ENCODE data around the gene KDM4D. TPM values are rescaled to one million over a fixed set of nuclear protein-coding genes. Genes with fewer than 3 reads are reported as not detected.

The KDM4D gene
- total RNA-seq, 1 donor from 2014 or later: 3.2 TPM

DNA sequence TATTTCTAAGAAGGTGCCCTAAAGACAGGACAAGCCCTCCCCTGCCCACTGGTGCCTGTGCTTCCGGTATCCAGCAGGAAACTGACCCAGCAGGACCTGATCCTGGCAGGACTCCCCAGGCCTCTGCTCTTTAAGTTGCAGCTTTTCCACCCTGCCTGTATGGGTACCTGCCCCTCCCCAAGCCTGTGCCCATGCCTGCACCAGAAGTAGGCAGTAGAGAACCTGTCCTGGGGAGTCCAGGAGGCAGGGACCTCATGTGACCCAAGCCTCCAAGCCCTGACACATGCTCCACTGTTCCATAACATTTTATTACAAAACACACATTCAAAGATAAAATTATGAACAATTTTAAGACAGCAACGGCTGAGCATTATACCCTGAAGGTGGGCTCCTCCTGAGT is 14.3 kb upstream of the KDM4D start:
- no peaks in the 10 kb centered on the region for H3K36me3 Mint-ChIP-seq (ENCODE audit: low read depth)
- DNase-seq (ENCODE audit: low read depth, low spot score): no peak
- H3K27ac Mint-ChIP-seq (ENCODE audit: unreplicated experiment): no peak overlapping the region
- H3K9me3 Mint-ChIP-seq: no peaks in the 10 kb centered on the region
- H3K4me1 Mint-ChIP-seq: no peaks in the 10 kb centered on the region
- no peaks in the 10 kb centered on the region for H3K27me3 Mint-ChIP-seq (ENCODE audit: low read depth)
- TF ChIP-seq, protein P1, sequence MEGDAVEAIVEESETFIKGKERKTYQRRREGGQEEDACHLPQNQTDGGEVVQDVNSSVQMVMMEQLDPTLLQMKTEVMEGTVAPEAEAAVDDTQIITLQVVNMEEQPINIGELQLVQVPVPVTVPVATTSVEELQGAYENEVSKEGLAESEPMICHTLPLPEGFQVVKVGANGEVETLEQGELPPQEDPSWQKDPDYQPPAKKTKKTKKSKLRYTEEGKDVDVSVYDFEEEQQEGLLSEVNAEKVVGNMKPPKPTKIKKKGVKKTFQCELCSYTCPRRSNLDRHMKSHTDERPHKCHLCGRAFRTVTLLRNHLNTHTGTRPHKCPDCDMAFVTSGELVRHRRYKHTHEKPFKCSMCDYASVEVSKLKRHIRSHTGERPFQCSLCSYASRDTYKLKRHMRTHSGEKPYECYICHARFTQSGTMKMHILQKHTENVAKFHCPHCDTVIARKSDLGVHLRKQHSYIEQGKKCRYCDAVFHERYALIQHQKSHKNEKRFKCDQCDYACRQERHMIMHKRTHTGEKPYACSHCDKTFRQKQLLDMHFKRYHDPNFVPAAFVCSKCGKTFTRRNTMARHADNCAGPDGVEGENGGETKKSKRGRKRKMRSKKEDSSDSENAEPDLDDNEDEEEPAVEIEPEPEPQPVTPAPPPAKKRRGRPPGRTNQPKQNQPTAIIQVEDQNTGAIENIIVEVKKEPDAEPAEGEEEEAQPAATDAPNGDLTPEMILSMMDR (conservative IDR thresholded peaks at IDR 0.05): no peak
- no peak overlapping the region for H3K4me3 Mint-ChIP-seq

DNA sequence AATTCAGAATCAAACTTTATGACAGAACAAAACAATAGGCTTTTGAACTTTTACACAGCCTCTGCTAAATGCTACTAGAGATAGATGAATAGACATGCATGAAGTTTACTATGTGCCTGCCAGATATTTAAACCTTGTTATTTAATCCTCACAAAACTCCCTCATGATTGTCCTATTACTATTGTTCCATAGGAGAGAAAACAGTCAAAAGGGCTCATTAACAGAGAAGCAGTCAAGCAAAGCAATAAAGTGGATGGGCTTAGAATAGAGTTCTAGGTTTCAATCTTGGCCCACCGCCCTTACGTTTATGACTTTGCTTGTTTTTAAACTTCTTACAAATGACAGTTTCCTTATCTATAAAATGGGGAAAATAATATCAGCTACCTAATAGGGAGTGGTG is 13.0 kb upstream of the KDM4D start:
- no peak for DNase-seq (ENCODE audit: low read depth, low spot score)
- Mint-ChIP-seq H3K4me3 (no peak overlapping the region), H3K9me3 (no peaks in the 10 kb centered on the region), H3K4me1 (no peaks in the 10 kb centered on the region), H3K36me3 (ENCODE audit: low read depth) (peaks cover 3% of the 10 kb centered on the region), H3K27me3 (ENCODE audit: low read depth) (no peaks in the 10 kb centered on the region), H3K27ac (ENCODE audit: unreplicated experiment) (no peak overlapping the region)
- TF ChIP-seq, protein P1 (conservative IDR thresholded peaks at IDR 0.05): no peak

DNA sequence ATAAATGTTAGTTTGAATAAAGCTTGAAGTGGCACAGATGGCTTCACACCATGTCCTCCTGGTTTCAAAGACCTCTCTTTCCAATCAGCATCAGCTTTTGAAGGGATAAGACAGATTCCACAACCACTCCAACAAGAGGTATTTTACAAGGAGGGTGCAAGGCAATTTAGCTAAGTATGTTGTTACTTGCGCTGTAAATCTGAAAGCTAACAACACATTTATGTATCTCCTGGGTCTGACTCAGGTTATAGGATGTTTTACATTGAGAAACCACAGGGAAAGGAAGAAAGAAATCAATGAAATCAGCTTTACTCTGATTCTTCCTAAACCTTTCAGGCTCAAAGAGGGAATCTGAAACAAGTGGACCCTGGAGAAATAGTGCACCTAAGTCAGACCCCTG is 12.3 kb upstream of the KDM4D start:
- peaks cover 6% of the 10 kb centered on the region for H3K36me3 Mint-ChIP-seq (ENCODE audit: low read depth)

DNA sequence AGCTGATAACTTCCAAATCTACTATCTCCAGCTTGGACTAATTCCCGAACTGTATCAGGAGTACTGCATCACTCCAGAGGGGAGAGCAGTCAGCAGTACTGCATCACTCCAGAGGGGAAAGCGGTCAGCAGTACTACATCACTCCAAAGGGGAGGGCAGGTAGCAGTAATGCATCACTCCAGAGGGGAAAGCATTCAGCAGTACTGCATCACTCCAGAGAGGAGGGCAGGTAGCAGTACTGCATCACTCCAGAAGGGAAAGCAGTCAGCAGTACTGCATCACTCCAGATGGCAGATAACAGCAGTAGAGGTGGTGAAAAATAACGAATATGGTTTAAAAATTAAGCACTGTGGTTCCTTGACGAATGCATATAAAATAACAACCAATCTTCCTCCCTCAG is 8.6 kb upstream of the KDM4D start:
- Mint-ChIP-seq H3K4me3 (no peak overlapping the region), H3K9me3 (no peaks in the 10 kb centered on the region), H3K4me1 (no peaks in the 10 kb centered on the region), H3K27me3 (ENCODE audit: low read depth) (no peaks in the 10 kb centered on the region), H3K36me3 (ENCODE audit: low read depth) (peaks cover 20% of the 10 kb centered on the region), H3K27ac (ENCODE audit: unreplicated experiment) (no peak overlapping the region)
- DNase-seq (ENCODE audit: low read depth, low spot score): no peak
- TF ChIP-seq, protein P1 (conservative IDR thresholded peaks at IDR 0.05): no peak

More for the DNA sequence above, 12.3 kb upstream of the KDM4D start:
- H3K9me3 Mint-ChIP-seq: no peaks in the 10 kb centered on the region
- TF ChIP-seq, protein P1 (conservative IDR thresholded peaks at IDR 0.05): no peak
- H3K27ac Mint-ChIP-seq (ENCODE audit: unreplicated experiment): no peak overlapping the region
- no peaks in the 10 kb centered on the region for H3K27me3 Mint-ChIP-seq (ENCODE audit: low read depth)
- DNase-seq (ENCODE audit: low read depth, low spot score): no peak
- no peak overlapping the region for H3K4me3 Mint-ChIP-seq
- H3K4me1 Mint-ChIP-seq: no peaks in the 10 kb centered on the region

DNA sequence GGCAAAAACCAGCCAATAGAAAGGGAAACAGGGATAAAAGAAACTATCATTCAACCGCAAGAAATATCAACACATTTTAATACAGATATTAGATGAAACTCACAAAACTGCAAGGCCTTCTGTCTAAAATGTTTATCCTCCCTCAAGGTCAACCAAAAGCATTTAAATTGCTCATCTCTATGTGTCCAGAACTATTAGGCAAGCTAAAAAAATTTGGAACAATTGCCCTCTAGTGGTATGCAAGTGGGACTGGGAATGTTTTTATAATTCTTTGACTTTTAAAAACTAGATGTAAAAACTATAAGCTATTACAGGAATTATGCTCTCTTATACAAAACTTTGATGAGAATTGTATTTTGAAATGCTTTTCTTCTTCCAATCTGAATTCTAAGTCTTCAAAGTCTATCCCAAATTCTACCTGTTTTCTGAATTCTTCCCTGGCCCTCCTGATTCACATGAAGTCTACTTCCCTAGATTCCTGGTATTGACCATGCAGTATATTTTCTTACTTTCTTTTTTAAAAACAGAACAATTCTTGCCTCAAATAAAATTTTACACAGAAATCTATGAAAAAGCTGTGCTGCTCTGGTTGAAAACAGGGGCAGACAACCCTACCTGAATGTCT is 5.1 kb upstream of the KDM4D start:
- peaks cover 8% of the 10 kb centered on the region for H3K4me1 Mint-ChIP-seq
- TF ChIP-seq, protein P1 (conservative IDR thresholded peaks at IDR 0.05): peak; percentile 75
- H3K27ac Mint-ChIP-seq (ENCODE audit: unreplicated experiment): no peak overlapping the region
- H3K36me3 Mint-ChIP-seq (ENCODE audit: low read depth): peaks cover 24% of the 10 kb centered on the region
- no peaks in the 10 kb centered on the region for H3K27me3 Mint-ChIP-seq (ENCODE audit: low read depth)
- DNase-seq (ENCODE audit: low read depth, low spot score): no peak
- H3K9me3 Mint-ChIP-seq: no peaks in the 10 kb centered on the region
- peak overlapping the region; percentile 56 for H3K4me3 Mint-ChIP-seq

Measured in neural crest cell (in vitro differentiated cells).